H1 (cell line): ENCODE results near the gene CCDC154. TPM values are rescaled to one million over a fixed set of nuclear protein-coding genes. Genes with fewer than 3 reads are reported as not detected.

Source experiments
- CTCF ChIA-PET: fragments of 300-600 bp; sonication (Branson Sonifier 250); formaldehyde crosslinking; loops from one replicate; lab custom pipeline; 2021; ENCODE audit not compliant: partially characterized antibody; lab: Charles Lee
- POLR2A ChIA-PET: fragments of 300-600 bp; sonication (Branson Sonifier 250); formaldehyde crosslinking; loops from one replicate; lab custom pipeline; 2021; ENCODE audit warnings: inconsistent platforms; ENCODE audit not compliant: partially characterized antibody; lab: Charles Lee
- DNase-seq, 2 experiments: peaks; one replicate each; pipeline versions ENCODE4 v3.0.0 to v3.0.0-alpha.2; 2010 to 2022; ENCODE audit warnings: low spot score in 2 of 2, low read depth in 1 of 2, mixed read lengths in 1 of 2
- FAIRE-seq: peaks from 2 replicates; lab custom pipeline; 2011; peaks lifted over from hg19 to GRCh38; lab: Jason Lieb, UNC
- H2AFZ ChIP-seq: 2 replicates; pipeline ENCODE4 v1.8.1; 2012; ENCODE audit warnings: low read length, inconsistent platforms
- H2AK5ac ChIP-seq: 2 replicates; pipeline ENCODE4 v1.6.1; 2013; ENCODE audit warnings: low read depth, low read length
- H2BK120ac ChIP-seq: replicated peaks from 2 replicates; pipeline ENCODE3; 2013; ENCODE audit warnings: low read depth, low read length, inconsistent platforms
- H2BK12ac ChIP-seq: 2 replicates; pipeline ENCODE4 v1.6.1; 2013; ENCODE audit warnings: low read depth, low read length
- H2BK15ac ChIP-seq: 2 replicates; pipeline ENCODE4 v1.6.1; 2013; ENCODE audit warnings: low read length
- H2BK20ac ChIP-seq: 2 replicates; pipeline ENCODE4 v1.6.1; 2013; ENCODE audit warnings: low read length
- H2BK5ac ChIP-seq: 2 replicates; pipeline ENCODE4 v1.6.1; 2013; ENCODE audit warnings: low read depth, low read length
- H3K14ac ChIP-seq: 2 replicates; pipeline ENCODE4 v1.6.1; 2013; ENCODE audit warnings: inconsistent platforms; ENCODE audit not compliant: insufficient read length
- H3K18ac ChIP-seq: 2 replicates; pipeline ENCODE4 v1.6.1; 2013; ENCODE audit warnings: low read length; ENCODE audit errors: extremely low read depth
- H3K23ac ChIP-seq: 2 replicates; pipeline ENCODE4 v1.6.1; 2013; ENCODE audit warnings: inconsistent platforms; ENCODE audit not compliant: insufficient read length
- H3K23me2 ChIP-seq: 2 replicates; pipeline ENCODE4 v1.6.1; 2013; ENCODE audit warnings: low read depth, low read length
- H3K27ac ChIP-seq: 2 replicates; pipeline ENCODE4 v1.6.1; 2011; ENCODE audit warnings: low read depth, low read length, inconsistent platforms
- H3K27me3 ChIP-seq, 4 experiments: replicated peaks in 1 of 4; 1 replicate in 1 of 4; 2 replicates in 3 of 4; pipeline versions ENCODE4 v1.6.1 to v1.8.1; 2011 to 2013; ENCODE audit warnings: low read length in 3 of 4, mild to moderate bottlenecking in 3 of 4, inconsistent platforms in 2 of 4, mixed read lengths in 2 of 4, moderate library complexity in 1 of 4; ENCODE audit not compliant: control insufficient read depth in 3 of 4, insufficient read depth in 3 of 4; ENCODE audit errors: extremely low read depth in 1 of 4
- H3K36me3 ChIP-seq, 4 experiments: 2 replicates each; pipeline versions ENCODE4 v1.6.1 to v1.8.1; 2011 to 2013; ENCODE audit warnings: mild to moderate bottlenecking in 4 of 4, low read length in 3 of 4, moderate library complexity in 2 of 4, control low read depth in 1 of 4, inconsistent platforms in 1 of 4; ENCODE audit not compliant: insufficient read depth in 4 of 4, control insufficient read depth in 2 of 4
- H3K4ac ChIP-seq: replicated peaks from 2 replicates; pipeline ENCODE3; 2013; ENCODE audit warnings: low read length, low read depth, mixed read lengths, inconsistent platforms; ENCODE audit not compliant: insufficient read length
- H3K4me1 ChIP-seq, 4 experiments: replicated peaks in 1 of 4; 1 replicate in 1 of 4; 2 replicates in 3 of 4; pipeline versions ENCODE4 v1.6.1 to v1.8.1; 2011 to 2013; ENCODE audit warnings: low read length in 3 of 4, inconsistent platforms in 2 of 4, mixed read lengths in 1 of 4; ENCODE audit not compliant: insufficient read depth in 4 of 4, control insufficient read depth in 3 of 4
- H3K4me2 ChIP-seq, 2 experiments: 2 replicates each; pipeline versions ENCODE4 v1.6.1 to v1.8.1; 2011 to 2013; ENCODE audit warnings: low read depth in 2 of 2, low read length in 2 of 2, control low read depth in 1 of 2, inconsistent platforms in 1 of 2, mild to moderate bottlenecking in 1 of 2; ENCODE audit not compliant: insufficient read depth in 1 of 2
- H3K4me3 ChIP-seq, 4 experiments: fragments of 200-600, 300-600 bp in 1 of 4; sonication (generic), shearing (Covaris generic), sonication (Bioruptor Twin) in 1 of 4; 2 replicates each; pipeline versions ENCODE4 v1.5.1 to v1.8.1; 2011 to 2016; ENCODE audit warnings: low read length in 4 of 4, low read depth in 3 of 4, control low read depth in 2 of 4, inconsistent platforms in 2 of 4, mild to moderate bottlenecking in 2 of 4, mixed read lengths in 1 of 4, moderate library complexity in 1 of 4; ENCODE audit not compliant: insufficient read depth in 2 of 4; ENCODE audit errors: extremely low read depth in 1 of 4
- H3K56ac ChIP-seq: replicated peaks from 2 replicates; pipeline ENCODE3; 2013; ENCODE audit warnings: low read depth, mild to moderate bottlenecking, mixed read lengths, low read length, inconsistent platforms; ENCODE audit not compliant: insufficient read length
- H3K79me1 ChIP-seq: 2 replicates; pipeline ENCODE4 v1.6.1; 2013; ENCODE audit warnings: low read depth, low read length, control low read depth
- H3K79me2 ChIP-seq, 2 experiments: 2 replicates each; pipeline versions ENCODE4 v1.6.1 to v1.8.1; 2012 to 2013; ENCODE audit warnings: low read length in 2 of 2, mild to moderate bottlenecking in 2 of 2, inconsistent platforms in 1 of 2; ENCODE audit not compliant: insufficient read depth in 2 of 2, control insufficient read depth in 1 of 2
- H3K9ac ChIP-seq, 4 experiments: replicated peaks in 1 of 4; 1 replicate in 1 of 4; 2 replicates in 3 of 4; pipeline versions ENCODE4 v1.6.1 to v1.8.1; 2011 to 2013; ENCODE audit warnings: low read depth in 3 of 4, low read length in 3 of 4, control low read depth in 2 of 4, mild to moderate bottlenecking in 2 of 4, moderate library complexity in 2 of 4, inconsistent platforms in 1 of 4; ENCODE audit errors: extremely low read depth in 1 of 4
- H3K9me3 ChIP-seq, 2 experiments: 2 replicates each; pipeline versions ENCODE4 v1.6.1 to v1.8.1; 2012 to 2013; ENCODE audit warnings: mild to moderate bottlenecking in 2 of 2, moderate library complexity in 2 of 2, control low read depth in 1 of 2, inconsistent platforms in 1 of 2, low read depth in 1 of 2, low read length in 1 of 2, mixed read lengths in 1 of 2; ENCODE audit not compliant: insufficient read depth in 2 of 2
- H4K20me1 ChIP-seq, 2 experiments: replicated peaks in 1 of 2; 2 replicates each; pipeline versions ENCODE3 to v1.8.1; 2011 to 2013; ENCODE audit warnings: inconsistent platforms in 2 of 2, low read length in 2 of 2, mild to moderate bottlenecking in 1 of 2; ENCODE audit not compliant: insufficient read depth in 2 of 2, control insufficient read depth in 1 of 2
- H4K5ac ChIP-seq: 2 replicates; pipeline ENCODE4 v1.6.1; 2013; ENCODE audit warnings: low read length, low read depth, mixed read lengths, inconsistent platforms; ENCODE audit not compliant: insufficient read length
- H4K8ac ChIP-seq: 2 replicates; pipeline ENCODE4 v1.8.0; 2013; ENCODE audit warnings: mild to moderate bottlenecking, moderate library complexity, low read length, inconsistent platforms; ENCODE audit not compliant: insufficient read depth; ENCODE audit errors: extremely low read depth
- H4K91ac ChIP-seq: replicated peaks from 2 replicates; pipeline ENCODE3; 2013; ENCODE audit warnings: low read length, mixed read lengths, inconsistent platforms; ENCODE audit not compliant: insufficient read length
- CREB1 ChIP-seq: IDR thresholded peaks from 2 replicates; pipeline ENCODE4 v1.6.1; 2012; ENCODE audit warnings: inconsistent platforms
- JUND ChIP-seq: IDR thresholded peaks from 2 replicates; pipeline ENCODE4 v1.6.1; 2011; ENCODE audit warnings: mild to moderate bottlenecking, improper control_type of control experiment, low read length
- KDM4A ChIP-seq: IDR thresholded peaks from one replicate; pipeline ENCODE4 v1.7.1; 2012; ENCODE audit warnings: low read depth, mild to moderate bottlenecking, moderate library complexity, low read length, inconsistent platforms; ENCODE audit not compliant: severe bottlenecking
- MAFK ChIP-seq: IDR thresholded peaks from 2 replicates; pipeline ENCODE4 v1.6.1; 2012; ENCODE audit warnings: low read depth, mild to moderate bottlenecking, improper control_type of control experiment, low read length
- PHF8 ChIP-seq: fragments of 200-600 bp; sonication (generic); conservative IDR thresholded peaks from 2 replicates; pipeline ENCODE4 v1.7.1; 2012; ENCODE audit warnings: low read depth, mild to moderate bottlenecking, inconsistent platforms, low read length, moderate library complexity
- RFX5 ChIP-seq: IDR thresholded peaks from 2 replicates; pipeline ENCODE4 v1.6.1; 2011; ENCODE audit warnings: low read depth, low read length, improper control_type of control experiment, borderline replicate concordance
- SIN3A ChIP-seq, 2 experiments: IDR thresholded peaks in 1 of 2; conservative IDR thresholded peaks in 1 of 2; 2 replicates each; pipeline ENCODE4 v1.6.1; 2011 to 2012; ENCODE audit warnings: low read length in 2 of 2, improper control_type of control experiment in 1 of 2, low read depth in 1 of 2, mild to moderate bottlenecking in 1 of 2
- SP4 ChIP-seq: IDR thresholded peaks from 2 replicates; pipeline ENCODE4 v1.6.1; 2012; ENCODE audit warnings: low read length, inconsistent platforms
- TEAD4 ChIP-seq: IDR thresholded peaks from 2 replicates; pipeline ENCODE4 v1.6.1; 2012; ENCODE audit warnings: low read depth, low read length, inconsistent platforms, mixed read lengths
- WGBS, 2 experiments: shearing (Covaris generic) in 1 of 2; methylation state at CpG; one replicate each; pipeline versions ENCODE4 v1.1.6 to v1.1.7; 2013 to 2015; ENCODE audit warnings: low lambda C conversion rate in 2 of 2, mixed read lengths in 2 of 2, inconsistent platforms in 1 of 2, low coverage in 1 of 2, missing lambda C conversion rate in 1 of 2; ENCODE audit not compliant: insufficient replicate concordance in 2 of 2, insufficient coverage in 1 of 2, insufficient read length in 1 of 2; ENCODE audit errors: extremely low coverage in 1 of 2, missing lambda C conversion rate in 1 of 2; 5-methylcytosine and 5-hydroxymethylcytosine counted together
- polyA plus RNA-seq, 7 experiments: library from polyadenylated mRNA; depleted of rRNA in 3 of 7; stranded (reverse) in 5 of 7; unstranded in 2 of 7; fragments of >200 nt in 5 of 7; fragments of 200-250 nt in 2 of 7; gene quantifications; 1 replicate in 5 of 7; 2 replicates in 1 of 7; 4 replicates in 1 of 7; pipeline versions ENCODE4 v1.2.1 to v1.2.3, GENCODE V29; 2011 to 2013; ENCODE audit warnings: missing spikeins in 2 of 7, mixed read lengths in 2 of 7
- total RNA-seq: library from RNA; stranded (reverse); fragmentation: NEBNext Ultra II Directional; extraction: Animal tissue kit (Norgen Biotek cat#: 25700); gene quantifications from 2 replicates; pipeline ENCODE4 v1.2.1, GENCODE V29; 2021
- TF ChIP-seq, protein P1 (sequence below): IDR thresholded peaks from 2 replicates; pipeline ENCODE4 v1.6.1; 2012; ENCODE audit warnings: inconsistent platforms

The CCDC154 gene
- total and polyA plus RNA-seq, 2 of the 8 experiments (the other 6 are each of a cell fraction or from before 2014, with no cell fraction given) = 0.15 to 0.88 TPM

DNA sequence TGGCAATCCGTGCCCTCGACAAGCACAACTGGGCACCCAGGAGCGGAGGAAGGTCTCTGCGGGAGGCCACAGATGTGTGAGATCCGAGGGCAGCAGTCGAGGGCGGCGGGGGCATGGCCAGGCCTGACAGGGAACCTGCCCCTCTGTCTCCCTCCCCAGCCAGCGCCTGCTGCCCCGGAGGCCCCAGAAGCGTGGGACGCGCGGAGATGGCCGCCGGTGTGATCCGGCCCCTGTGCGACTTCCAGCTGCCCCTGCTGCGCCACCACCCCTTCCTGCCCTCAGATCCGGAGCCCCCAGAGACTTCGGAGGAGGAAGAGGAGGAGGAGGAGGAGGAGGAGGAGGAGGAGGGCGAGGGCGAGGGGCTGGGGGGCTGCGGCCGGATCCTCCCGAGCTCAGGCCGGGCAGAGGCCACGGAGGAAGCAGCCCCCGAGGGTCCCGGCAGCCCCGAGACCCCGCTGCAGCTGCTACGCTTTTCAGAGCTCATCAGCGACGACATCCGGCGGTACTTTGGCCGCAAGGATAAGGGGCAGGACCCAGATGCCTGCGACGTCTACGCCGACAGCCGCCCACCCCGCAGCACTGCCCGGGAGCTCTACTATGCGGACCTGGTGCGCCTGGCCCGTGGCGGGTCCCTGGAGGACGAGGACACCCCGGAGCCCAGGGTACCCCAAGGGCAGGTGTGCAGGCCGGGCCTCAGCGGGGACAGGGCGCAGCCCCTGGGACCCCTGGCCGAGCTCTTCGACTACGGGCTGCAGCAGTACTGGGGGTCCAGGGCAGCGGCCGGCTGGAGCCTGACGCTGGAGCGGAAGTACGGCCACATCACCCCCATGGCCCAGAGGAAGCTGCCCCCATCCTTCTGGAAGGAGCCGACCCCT, 11.7 kb downstream of the CCDC154 start:
- Histone ChIP-seq H4K91ac (no peak overlapping the region), H3K56ac (no peak overlapping the region), H3K18ac (no peak overlapping the region), H3K4me3 (no peak overlapping the region), H3K9ac (no peak overlapping the region), H3K4ac (no peak overlapping the region), H2BK20ac (no peak overlapping the region), H3K14ac (no peak overlapping the region), H3K27ac (no peak overlapping the region), H3K27me3 (no peaks in the 10 kb centered on the region), H2BK15ac (no peak overlapping the region), H3K36me3 (no peaks in the 10 kb centered on the region), H3K23me2 (no peaks in the 10 kb centered on the region), H3K79me1 (no peaks in the 10 kb centered on the region), H4K5ac (no peak overlapping the region), H2BK12ac (no peak overlapping the region; the same call in 1 of the 2 replicates), H2BK5ac (no peak overlapping the region), H2AK5ac (0 out of 2 replicates have a peak overlapping the region, but pooled peaks have one; percentile 39), H3K4me1 (no peaks in the 10 kb centered on the region; a peak in 2 of 7 replicates), H2AFZ (no peak overlapping the region), H3K79me2 (no peaks in the 10 kb centered on the region), H2BK120ac (no peak overlapping the region), H4K8ac (peak overlapping the region; percentile 68), H3K23ac (no peak overlapping the region), H4K20me1 (no peaks in the 10 kb centered on the region), H3K4me2 (no peak overlapping the region), H3K9me3 (no peaks in the 10 kb centered on the region)
- POLR2A ChIA-PET = interaction anchor here (0.8 to 2.4 kb wide), 7 partner anchors 11 to 83 kb away, joined by 3 to 10 read pairs (median 3); partner anchors contain the start of genes UNKL and UQCC4
- 95% methylated on average over 7 of the region's 63 CpGs; no CpG with 5 or more reads in 1 of the 2 experiments for WGBS, 2 experiments
- DNase-seq (no peak), FAIRE-seq (no peak)
- CTCF ChIA-PET = interaction anchor here (0.6 to 1.7 kb wide), 8 partner anchors 9 to 452 kb away, joined by 3 to 8 read pairs (median 3); partner anchors contain the start of gene CCDC154
- TF ChIP-seq, protein P1, sequence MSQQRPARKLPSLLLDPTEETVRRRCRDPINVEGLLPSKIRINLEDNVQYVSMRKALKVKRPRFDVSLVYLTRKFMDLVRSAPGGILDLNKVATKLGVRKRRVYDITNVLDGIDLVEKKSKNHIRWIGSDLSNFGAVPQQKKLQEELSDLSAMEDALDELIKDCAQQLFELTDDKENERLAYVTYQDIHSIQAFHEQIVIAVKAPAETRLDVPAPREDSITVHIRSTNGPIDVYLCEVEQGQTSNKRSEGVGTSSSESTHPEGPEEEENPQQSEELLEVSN = no peak
- TF ChIP-seq PHF8 (no peak), RFX5 (no peak), KDM4A (no peak), SIN3A (conservative IDR thresholded peaks at IDR 0.05 in 1 of 2, IDR thresholded peaks at IDR 0.05 in 1 of 2; ENCODE audit: low read depth in 1 of 2, low read length in 2 of 2) (no peak), TEAD4 (no peak), JUND (no peak), CREB1 (no peak), MAFK (no peak), SP4 (no peak)
